Esophagus muscularis mucosa (tissue), 3 donors: ENCODE measurements around the gene GSTM5.

ENCODE experiments used
- CTCF ChIP-seq, 3 experiments: fragments of 200-600 bp in 2 of 3; fragments of 450-650 bp in 1 of 3; sonication (generic) in 2 of 3; IDR thresholded peaks; one replicate each; pipeline ENCODE4 v1.5.1; 2017 to 2019; ENCODE audit warnings: antibody characterized with exemption in 3 of 3, mild to moderate bottlenecking in 2 of 3, moderate library complexity in 1 of 3
- POLR2A ChIP-seq: fragments of 450-650 bp; IDR thresholded peaks from one replicate; pipeline ENCODE4 v1.6.1; 2017; ENCODE audit warnings: antibody characterized with exemption, moderate library complexity, mild to moderate bottlenecking, low read depth

- TF ChIP-seq CTCF (IDR thresholded peaks at IDR 0.05) (no peak), POLR2A (no peak)
These were observed 4.6 kb downstream of the GSTM5 start for GRCh38 chr1:109716570-109717090.
